HG03066 (cell line): ENCODE measurements around the gene PSMD2.
"Not testable (repeated sequence)": the region's sequence is repeated elsewhere in the genome, so short reads cannot be mapped to it uniquely, and the experiment has no call there.

Experiments used
- ATAC-seq: cut with Tn5 transposase; IDR thresholded peaks from one replicate; pipeline ENCODE4 v1.9.1; 2021; ENCODE audit warnings: low read depth; ENCODE audit not compliant: unreplicated experiment

Gene PSMD2

DNA sequence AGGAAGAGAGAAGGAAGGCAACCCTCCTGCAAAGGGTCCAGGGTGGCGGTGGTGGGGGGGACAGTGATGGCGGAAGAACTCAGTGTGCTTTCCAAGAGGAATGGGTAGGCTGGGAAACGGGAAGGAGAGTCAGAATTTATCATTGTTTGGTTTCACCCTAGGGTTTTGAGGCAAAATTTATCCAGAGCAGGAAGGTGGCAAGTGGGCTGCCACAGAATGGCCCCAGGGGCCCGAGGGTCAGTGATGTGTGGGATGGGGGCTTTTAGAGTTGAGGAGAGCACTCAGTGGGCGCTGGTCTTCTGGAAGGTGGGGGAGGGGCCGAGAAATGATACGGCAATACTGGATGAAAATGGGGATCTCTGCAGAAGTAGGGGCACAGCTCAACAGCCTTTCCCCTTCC, 38.9 kb downstream of the PSMD2 start:
- ATAC-seq: no peak

DNA sequence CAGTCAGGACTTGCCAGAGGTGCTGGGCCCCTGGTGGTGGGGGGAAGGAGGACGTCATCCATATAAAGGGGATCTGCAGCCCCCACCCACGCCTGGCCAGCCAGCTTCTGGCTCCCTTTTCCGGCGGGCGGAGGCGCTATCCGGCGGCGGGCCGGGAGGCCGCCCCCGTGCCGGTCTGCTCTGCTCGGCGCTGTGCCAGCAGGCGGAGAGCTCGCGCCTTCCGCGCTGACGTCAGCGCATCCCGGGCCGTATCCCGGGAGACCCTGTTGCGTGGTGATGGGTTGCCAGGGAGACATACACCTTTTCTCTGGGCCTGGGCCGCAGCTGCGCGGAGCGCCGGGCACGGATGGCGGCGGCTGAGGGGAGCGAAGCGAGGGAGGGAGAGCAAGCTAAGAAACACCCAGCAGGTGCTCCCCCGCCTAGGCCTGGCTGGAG, 39.5 kb downstream of the PSMD2 start:
- ATAC-seq: no peak

DNA sequence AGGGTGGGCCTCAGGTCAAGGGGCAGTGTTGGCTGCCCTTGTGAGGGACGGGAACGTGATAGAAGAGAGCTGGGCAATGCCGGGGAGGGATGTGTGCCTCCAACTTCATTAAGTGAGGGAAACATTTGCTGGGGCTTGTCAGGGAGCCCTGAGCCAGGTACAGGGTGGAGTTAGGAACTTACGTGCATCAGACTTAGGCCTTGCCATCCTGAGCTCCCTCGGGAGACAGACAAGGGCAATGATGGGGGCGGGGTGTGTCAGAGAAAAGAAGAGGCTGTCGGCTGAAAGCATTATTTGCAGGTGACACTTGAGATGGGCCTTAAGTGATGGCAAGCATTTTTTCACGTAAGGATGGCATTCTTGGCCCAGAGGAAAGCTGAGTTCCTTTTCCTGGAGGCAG, 40.0 kb downstream of the PSMD2 start:
- ATAC-seq: no peak

GRCh38 chr3:184339451-184340135, 40.6 kb downstream of the PSMD2 start:
- ATAC-seq: not testable (repeated sequence)

- no peak for ATAC-seq
Measured at GRCh38 chr3:184341925-184342324, 42.9 kb downstream of the PSMD2 start.

- ATAC-seq: no peak
Measured at GRCh38 chr3:184343200-184343876, 44.3 kb downstream of the PSMD2 start.

GRCh38 chr3:184344579-184345316, 45.7 kb downstream of the PSMD2 start:
- no peak for ATAC-seq

GRCh38 chr3:184345317-184346144, 46.5 kb downstream of the PSMD2 start:
- ATAC-seq: no peak

DNA sequence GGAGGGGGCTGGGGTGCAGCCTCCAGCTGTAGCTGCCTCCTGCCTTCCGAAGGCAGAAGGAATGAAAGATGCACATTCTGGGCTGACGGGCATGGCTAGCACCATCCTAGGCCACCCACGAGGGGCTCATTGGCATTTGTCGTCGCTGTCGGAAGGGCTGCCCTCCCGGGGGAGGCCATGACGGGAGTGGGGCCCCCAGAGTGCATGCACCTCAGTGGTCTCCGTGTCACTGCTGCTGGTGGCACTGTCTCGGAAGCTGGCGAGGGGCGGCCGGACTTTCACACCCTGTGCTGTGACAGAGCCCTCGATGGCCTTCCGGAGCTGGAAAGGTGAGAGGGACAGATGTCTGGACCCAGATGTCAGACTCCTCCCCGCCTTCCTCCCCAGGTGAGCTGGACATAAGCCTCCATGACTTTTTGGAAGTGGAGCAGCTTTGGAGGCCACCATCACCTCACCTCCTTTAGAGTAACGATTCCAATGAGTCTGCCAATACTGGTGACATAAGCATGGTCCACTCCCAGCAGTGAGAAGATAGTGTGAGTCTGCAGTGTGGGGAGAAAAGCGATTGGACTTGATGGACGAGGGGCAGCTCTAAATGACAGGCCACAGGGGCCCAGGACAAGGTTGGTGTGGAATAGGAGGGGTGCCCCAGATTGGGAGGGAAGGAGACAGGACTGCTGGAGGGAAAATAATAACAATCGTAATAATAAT, 47.6 kb downstream of the PSMD2 start:
- ATAC-seq: no peak

DNA sequence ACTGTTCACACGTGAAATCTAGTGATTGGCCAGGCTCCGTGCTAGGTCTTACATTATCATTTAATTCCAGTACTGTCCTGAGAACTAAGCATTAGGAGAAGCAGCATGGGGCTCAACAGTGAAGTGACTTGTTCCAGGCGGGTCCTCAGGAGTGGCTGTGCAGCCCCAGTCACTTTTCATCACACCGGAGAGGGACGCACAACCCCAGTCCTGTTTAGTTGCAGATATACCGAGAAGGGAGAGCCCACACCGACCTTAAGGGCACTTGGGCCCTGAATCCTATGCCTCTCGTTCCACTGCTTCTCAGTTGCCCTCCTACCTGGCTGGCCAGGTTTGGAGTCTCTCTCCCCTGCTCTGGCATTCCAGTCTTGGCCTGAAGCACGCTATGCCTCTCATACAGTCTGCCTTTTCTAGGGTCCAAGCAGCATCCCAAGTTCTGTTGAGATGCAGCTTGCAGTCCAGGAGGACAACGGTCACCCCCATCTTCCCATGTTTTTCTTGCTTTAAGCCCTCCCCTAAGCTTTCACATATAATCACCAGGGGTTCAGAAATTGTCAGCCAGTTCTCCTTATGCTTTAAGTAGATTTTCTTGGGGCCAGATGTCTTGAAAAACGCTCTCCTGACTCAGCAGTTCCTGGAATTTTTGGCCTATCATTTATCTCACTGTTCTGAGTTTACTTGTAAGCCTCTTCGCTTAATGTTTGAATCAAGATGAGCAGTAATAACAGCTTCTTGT, 48.4 kb downstream of the PSMD2 start:
- no peak for ATAC-seq

- ATAC-seq: no peak
Measured at GRCh38 chr3:184348057-184348382, 49.0 kb downstream of the PSMD2 start.

- no peak for ATAC-seq
Measured at GRCh38 chr3:184349563-184350470, 50.8 kb downstream of the PSMD2 start.

- ATAC-seq: no peak
Measured at GRCh38 chr3:184350618-184351017, 51.6 kb downstream of the PSMD2 start.

DNA sequence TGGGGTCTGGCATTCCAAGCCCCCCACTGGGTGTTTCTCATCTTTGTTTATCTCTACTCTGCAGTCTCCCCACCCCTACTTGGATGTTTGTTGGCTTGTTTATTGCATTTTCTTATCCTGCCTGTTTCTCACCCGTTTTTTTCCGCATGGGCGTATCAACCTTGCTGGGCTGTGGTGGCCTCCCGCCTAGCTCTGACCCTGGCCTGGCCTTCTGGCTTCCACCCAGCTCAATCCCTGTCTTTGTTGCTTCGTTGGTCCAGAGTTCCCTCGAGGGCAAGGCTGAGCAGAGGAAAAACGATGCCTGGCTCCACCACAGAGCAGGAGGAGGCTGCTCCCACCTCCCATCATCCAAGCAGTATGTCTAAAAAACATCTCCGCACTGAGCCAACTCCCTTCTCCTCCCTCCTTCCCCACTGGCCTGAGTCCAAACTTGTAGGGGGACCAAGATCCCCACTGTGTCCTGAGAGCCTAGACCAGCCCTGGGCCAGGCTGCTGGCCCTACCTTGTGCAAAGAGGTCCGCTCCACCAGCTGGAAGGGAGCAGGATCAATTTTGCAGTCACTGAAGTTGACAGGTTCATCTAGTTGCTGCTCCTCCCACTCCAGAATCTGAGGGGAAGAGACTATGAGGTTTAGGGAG, 52.6 kb downstream of the PSMD2 start:
- ATAC-seq: no peak

- ATAC-seq: no peak
Measured at GRCh38 chr3:184352149-184352785, 53.2 kb downstream of the PSMD2 start.

GRCh38 chr3:184352897-184353545, 54.0 kb downstream of the PSMD2 start:
- ATAC-seq: no peak

GRCh38 chr3:184353546-184353941, 54.5 kb downstream of the PSMD2 start:
- ATAC-seq: no peak
